ENCODE results near the gene SRL. TPM values are rescaled to one million over a fixed set of nuclear protein-coding genes. Genes with fewer than 3 reads are reported as not detected.

Gene SRL
- 0.12 and 0.16 TPM in 2 replicates for total RNA-seq

GRCh38 chr16:4241928-4242283 lies at the start of gene SRL:
Gene SRL, minus strand, starts transcription at chr16:4242080. Its CDS starts 13 bp downstream, at chr16:4242067.

Other genes starting within 250 kb of the SRL start
- gene ADCY9, start 125.6 kb downstream of the SRL start, total RNA-seq = 61.4 and 77.1 TPM in 2 replicates
- 10.9 and 13.5 TPM in 2 replicates for gene TFAP4, start 30.9 kb upstream of the SRL start, total RNA-seq
- 6.0 and 6.6 TPM in 2 replicates for gene GLIS2, start 74.0 kb upstream of the SRL start, total RNA-seq
- 12.5 and 15.5 TPM in 2 replicates for gene PAM16, start 109.2 kb upstream of the SRL start, total RNA-seq
- 228 and 251 TPM in 2 replicates for gene VASN, start 129.8 kb upstream of the SRL start, total RNA-seq
- gene CORO7, start 174.5 kb upstream of the SRL start, total RNA-seq = 23.7 and 26.1 TPM in 2 replicates
- 42.5 and 43.4 TPM in 2 replicates for gene DNAJA3, start 183.8 kb upstream of the SRL start, total RNA-seq
- 65.2 and 67.0 TPM in 2 replicates for gene NMRAL1, start 232.5 kb upstream of the SRL start, total RNA-seq
- gene HMOX2, start 234.3 kb upstream of the SRL start, total RNA-seq = 32.4 and 36.0 TPM in 2 replicates